HCT116 (cell line): Measurements from ENCODE around the gene SLC9A9. TPM values are rescaled to one million over a fixed set of nuclear protein-coding genes. Genes with fewer than 3 reads are reported as not detected.

Experiments
- ATAC-seq: fragments of 200-7000 bp; cut with Tn5 transposase; 2 replicates; pipeline ENCODE4 v1.9.1; 2020; ENCODE audit warnings: mild to moderate bottlenecking, moderate library complexity
- BruUV-seq: library from RNA; stranded (reverse); fragments of 400-500 nt; replicated peaks from 2 replicates; lab custom pipeline; 2021; lab: Mats Ljungman, UMichigan
- CTCF ChIA-PET: fragments of 300-600 bp; sonication (Branson Sonifier 250); formaldehyde crosslinking; loops from one replicate; lab custom pipeline; 2021; ENCODE audit warnings: antibody characterized with exemption; lab: Charles Lee
- POLR2A ChIA-PET: fragments of 300-600, 350-600 bp; sonication (Branson Sonifier 250); formaldehyde crosslinking; loops from one replicate; lab custom pipeline; 2021; ENCODE audit warnings: antibody characterized with exemption; lab: Charles Lee
- RAD21 ChIA-PET, 2 experiments: fragments of 300-600 bp; sonication (Branson Sonifier 250); formaldehyde crosslinking; loops; one replicate each; lab custom pipeline; 2023; ENCODE audit warnings: low total read pairs in 2 of 2; ENCODE audit not compliant: uncharacterized antibody in 2 of 2, unreplicated experiment in 2 of 2, low non-redundant PET in 1 of 2; lab: Charles Lee
- DNase-seq: peaks from one replicate; pipeline ENCODE4 v3.0.0-alpha.2; 2010; ENCODE audit warnings: low read depth, low spot score
- H2AFZ ChIP-seq: fragments of 200-600 bp; shearing (Covaris generic), sonication (generic); 2 replicates; pipeline ENCODE4 v1.6.1; 2017; ENCODE audit warnings: low read depth, mixed run types, mixed read lengths, antibody characterized with exemption, low read length; ENCODE audit not compliant: poor library complexity, severe bottlenecking
- H3K27ac ChIP-seq: 2 replicates; pipeline ENCODE4 v1.5.1; 2012; ENCODE audit warnings: low read depth, low read length
- H3K27me3 ChIP-seq: fragments of 200-600 bp; sonication (generic); 2 replicates; pipeline ENCODE4 v1.6.1; 2016; ENCODE audit warnings: mixed run types, low read length, mixed read lengths; ENCODE audit not compliant: insufficient read depth
- H3K36me3 ChIP-seq, 2 experiments: fragments of 200-500 bp in 1 of 2; fragments of 200-600 bp in 1 of 2; sonication (Bioruptor generic) in 1 of 2; sonication (generic) in 1 of 2; 2 replicates each; pipeline versions ENCODE4 v1.5.1 to v1.6.1; 2014 to 2016; ENCODE audit warnings: low read length in 2 of 2, inconsistent platforms in 1 of 2, mixed read lengths in 1 of 2, mixed run types in 1 of 2; ENCODE audit not compliant: insufficient read depth in 2 of 2, control insufficient read depth in 1 of 2
- H3K4me1 ChIP-seq, 2 experiments: fragments of 200-600 bp in 1 of 2; sonication (generic) in 1 of 2; 2 replicates each; pipeline versions ENCODE4 v1.5.1 to v1.6.1; 2012 to 2017; ENCODE audit warnings: low read length in 2 of 2, inconsistent platforms in 1 of 2, mild to moderate bottlenecking in 1 of 2, mixed read lengths in 1 of 2, mixed run types in 1 of 2, moderate library complexity in 1 of 2; ENCODE audit not compliant: insufficient read depth in 2 of 2, control insufficient read depth in 1 of 2
- H3K4me2 ChIP-seq: fragments of 200-600 bp; sonication (generic); 2 replicates; pipeline ENCODE4 v1.6.1; 2017; ENCODE audit warnings: mixed run types, low read length, mixed read lengths
- H3K4me3 ChIP-seq, 2 experiments: fragments of 200-600 bp in 1 of 2; sonication (generic) in 1 of 2; replicated peaks in 1 of 2; 2 replicates each; pipeline ENCODE4 v1.5.1; 2011 to 2016; ENCODE audit warnings: low read length in 2 of 2, control low read depth in 1 of 2, low read depth in 1 of 2, mild to moderate bottlenecking in 1 of 2, mixed read lengths in 1 of 2, mixed run types in 1 of 2
- H3K79me2 ChIP-seq: fragments of 200-600 bp; sonication (generic); 2 replicates; pipeline ENCODE4 v1.6.1; 2017; ENCODE audit warnings: mild to moderate bottlenecking, mixed run types, low read length, moderate library complexity, mixed read lengths; ENCODE audit not compliant: insufficient read depth
- H3K9ac ChIP-seq: fragments of 200-600 bp; sonication (generic); 2 replicates; pipeline ENCODE4 v1.6.1; 2016; ENCODE audit warnings: low read length, mixed read lengths
- H3K9me2 ChIP-seq: fragments of 200-600 bp; sonication (generic), shearing (Covaris generic); 2 replicates; pipeline ENCODE4 v1.6.1; 2017; ENCODE audit warnings: mixed run types, mild to moderate bottlenecking, moderate library complexity; ENCODE audit not compliant: insufficient read depth
- H3K9me3 ChIP-seq, 2 experiments: fragments of 200-500 bp in 1 of 2; fragments of 200-600 bp in 1 of 2; sonication (Bioruptor generic) in 1 of 2; sonication (generic) in 1 of 2; 2 replicates each; pipeline ENCODE4 v1.6.1; 2014 to 2017; ENCODE audit warnings: low read length in 2 of 2, mixed read lengths in 2 of 2, inconsistent platforms in 1 of 2, low read depth in 1 of 2, mild to moderate bottlenecking in 1 of 2, mixed run types in 1 of 2, moderate library complexity in 1 of 2; ENCODE audit not compliant: control insufficient read depth in 1 of 2, insufficient read depth in 1 of 2
- H4K20me1 ChIP-seq: fragments of 200-600 bp; sonication (generic), shearing (Covaris generic); 2 replicates; pipeline ENCODE4 v1.6.1; 2017; ENCODE audit warnings: mixed run types, mild to moderate bottlenecking, moderate library complexity; ENCODE audit not compliant: insufficient read depth
- ATF3 ChIP-seq: IDR thresholded peaks from 2 replicates; pipeline ENCODE4 v1.6.1; 2012
- CEBPB ChIP-seq: IDR thresholded peaks from 2 replicates; pipeline ENCODE4 v1.6.1; 2012; ENCODE audit warnings: low read depth
- CTCF ChIP-seq, 3 experiments: fragments of 200-600 bp in 1 of 3; sonication (generic) in 1 of 3; IDR thresholded peaks in 2 of 3; conservative IDR thresholded peaks in 1 of 3; 2 replicates each; pipeline ENCODE4 v1.5.1; 2012 to 2017; ENCODE audit warnings: low read depth in 2 of 3, low read length in 2 of 3, antibody characterized with exemption in 1 of 3, borderline replicate concordance in 1 of 3, control low read depth in 1 of 3, mild to moderate bottlenecking in 1 of 3, mixed read lengths in 1 of 3, mixed run types in 1 of 3, moderate library complexity in 1 of 3; ENCODE audit not compliant: insufficient read depth in 1 of 3
- EGR1 ChIP-seq: IDR thresholded peaks from 2 replicates; pipeline ENCODE4 v1.6.1; 2012; ENCODE audit warnings: low read depth
- ELF1 ChIP-seq: IDR thresholded peaks from 2 replicates; pipeline ENCODE4 v1.6.1; 2012; ENCODE audit warnings: low read depth, borderline replicate concordance
- EZH2 ChIP-seq: fragments of 200-600 bp; sonication (generic); IDR thresholded peaks from 2 replicates; pipeline ENCODE4 v1.6.1; 2017; ENCODE audit warnings: antibody characterized with exemption, mixed run types
- EZH2phosphoT487 ChIP-seq: fragments of 200-600 bp; IDR thresholded peaks from 2 replicates; pipeline ENCODE4 v1.6.1; 2018; ENCODE audit warnings: antibody characterized with exemption, borderline replicate concordance
- JUND ChIP-seq: IDR thresholded peaks from 2 replicates; pipeline ENCODE4 v1.6.1; 2012
- MAX ChIP-seq: IDR thresholded peaks from 2 replicates; pipeline ENCODE4 v1.6.1; 2012
- POLR2A ChIP-seq: IDR thresholded peaks from 2 replicates; pipeline ENCODE4 v1.7.0; 2011; ENCODE audit warnings: borderline replicate concordance; ENCODE audit not compliant: insufficient read depth, insufficient read length; ENCODE audit errors: extremely low read depth
- POLR2AphosphoS5 ChIP-seq: IDR thresholded peaks from 2 replicates; pipeline ENCODE4 v1.6.1; 2011; ENCODE audit warnings: mild to moderate bottlenecking, low read depth, low read length, moderate library complexity
- RAD21 ChIP-seq: IDR thresholded peaks from 2 replicates; pipeline ENCODE4 v1.6.1; 2012; ENCODE audit warnings: low read depth, mild to moderate bottlenecking
- REST ChIP-seq: IDR thresholded peaks from 2 replicates; pipeline ENCODE4 v1.6.1; 2012; ENCODE audit warnings: low read depth
- SIN3A ChIP-seq: IDR thresholded peaks from 2 replicates; pipeline ENCODE4 v1.6.1; 2012; ENCODE audit warnings: low read depth
- SP1 ChIP-seq: IDR thresholded peaks from 2 replicates; pipeline ENCODE4 v1.6.1; 2012; ENCODE audit warnings: low read depth
- TCF7L2 ChIP-seq: IDR thresholded peaks from 2 replicates; pipeline ENCODE4 v1.7.0; 2011; ENCODE audit warnings: borderline replicate concordance, inconsistent platforms; ENCODE audit not compliant: insufficient read depth, insufficient read length; ENCODE audit errors: extremely low read depth
- YY1 ChIP-seq: IDR thresholded peaks from 2 replicates; pipeline ENCODE4 v1.6.1; 2011; ENCODE audit warnings: low read length, low read depth, moderate library complexity, mild to moderate bottlenecking; ENCODE audit not compliant: insufficient replicate concordance; ENCODE audit errors: extremely low read depth
- ZBTB33 ChIP-seq: IDR thresholded peaks from 2 replicates; pipeline ENCODE4 v1.6.1; 2011; ENCODE audit warnings: mild to moderate bottlenecking, low read length, moderate library complexity; ENCODE audit not compliant: insufficient replicate concordance; ENCODE audit errors: extremely low read depth
- ZFX ChIP-seq: fragments of 450-650 bp; IDR thresholded peaks from 2 replicates; pipeline ENCODE4 v1.6.1; 2017
- ZNF274 ChIP-seq: fragments of 200-500 bp; sonication (Bioruptor generic); IDR thresholded peaks from 2 replicates; pipeline ENCODE4 v1.6.1; 2014; ENCODE audit warnings: mild to moderate bottlenecking, low read depth, low read length, inconsistent platforms
- intact Hi-C: fragments of 100-400 bp; cut with micrococcal nuclease; formaldehyde crosslinking; loops from 2 replicates; pipeline ENCODE4 v1.10.0; 2022
- total RNA-seq: library from RNA; stranded (reverse); gene quantifications from one replicate; pipeline ENCODE4 v1.2.1, GENCODE V29; 2021; ENCODE audit not compliant: unreplicated experiment

The SLC9A9 gene
- total RNA-seq, 1 experiment from 2014 or later: 0.20 TPM

- RAD21 ChIA-PET: no interaction called here
- intact Hi-C loops: no loop called here
- BruUV-seq: no TSS peak
- no peak overlapping the region for H3K4me3 ChIP-seq
- POLR2A ChIA-PET: no interaction called here
- H3K27me3 ChIP-seq: no peaks in the 10 kb centered on the region
- no peaks in the 10 kb centered on the region for H3K4me1 ChIP-seq
- DNase-seq: no peak
- no peaks in the 10 kb centered on the region for H3K36me3 ChIP-seq
- no peak overlapping the region for H3K27ac ChIP-seq
- H3K9ac ChIP-seq: no peak overlapping the region
- H2AFZ ChIP-seq: no peak overlapping the region
- no peak for ATAC-seq
- no peaks in the 10 kb centered on the region for H3K9me3 ChIP-seq
- TF ChIP-seq CEBPB (no peak), EZH2 (no peak), JUND (no peak), SP1 (no peak), RAD21 (no peak), ATF3 (no peak), REST (no peak), POLR2AphosphoS5 (no peak), ZNF274 (no peak), CTCF (IDR thresholded peaks at IDR 0.05 in 2 of 3, conservative IDR thresholded peaks at IDR 0.05 in 1 of 3; ENCODE audit: borderline replicate concordance in 1 of 3, insufficient read depth in 1 of 3, low read depth in 2 of 3, low read length in 2 of 3) (no peak), SIN3A (no peak), ELF1 (no peak), MAX (no peak), ZBTB33 (no peak), EZH2phosphoT487 (no peak), POLR2A (no peak), EGR1 (no peak), YY1 (no peak), ZFX (no peak), TCF7L2 (no peak)
- CTCF ChIA-PET: no interaction called here
- H4K20me1 ChIP-seq: no peaks in the 10 kb centered on the region
- H3K4me2 ChIP-seq: no peak overlapping the region
- H3K79me2 ChIP-seq: no peaks in the 10 kb centered on the region
- no peaks in the 10 kb centered on the region for H3K9me2 ChIP-seq
These were observed 630.0 kb downstream of the SLC9A9 start for GRCh38 chr3:143218166-143218835.
